B cell (primary cell): Measurements from ENCODE around the gene HLA-F. TPM values are rescaled to one million over a fixed set of nuclear protein-coding genes. Genes with fewer than 3 reads are reported as not detected.

Experiments used
- ATAC-seq: fragments of 200-7000 bp; cut with Tn5 transposase; one replicate; pipeline ENCODE4 v1.10.0; 2021; ENCODE audit warnings: low read depth, mild to moderate bottlenecking, moderate number of reproducible peaks, moderate library complexity
- CTCF ChIA-PET: fragments of 350-600 bp; sonication (Branson Sonifier 250); formaldehyde crosslinking; loops from one replicate; lab custom pipeline; 2021; ENCODE audit warnings: antibody characterized with exemption, inconsistent platforms; lab: Charles Lee
- POLR2A ChIA-PET: fragments of 350-600 bp; sonication (Branson Sonifier 250); formaldehyde crosslinking; loops from one replicate; lab custom pipeline; 2021; ENCODE audit warnings: antibody characterized with exemption; lab: Charles Lee
- DNase-seq: peaks from one replicate; pipeline ENCODE4 v3.0.0; 2013
- H2AFZ ChIP-seq: 2 replicates; pipeline ENCODE4 v1.6.1; 2012; ENCODE audit warnings: mild to moderate bottlenecking, low read depth, low read length; ENCODE audit not compliant: insufficient read depth, poor library complexity, severe bottlenecking
- H3K27ac ChIP-seq, 2 donors: 1 replicate in 1 of 2; 2 replicates in 1 of 2; pipeline ENCODE4 v1.5.1; 2012 to 2013; ENCODE audit warnings: low read length in 2 of 2, mild to moderate bottlenecking in 2 of 2, moderate library complexity in 1 of 2
- H3K27me3 ChIP-seq, 4 experiments: fragments of 200-600 bp in 1 of 4; sonication (generic) in 1 of 4; replicated peaks in 1 of 4; 1 replicate in 2 of 4; 2 replicates in 2 of 4; pipeline versions ENCODE4 v1.6.1 to v1.7.0; 2013 to 2016; ENCODE audit warnings: low read length in 3 of 4, mild to moderate bottlenecking in 2 of 4, mixed read lengths in 1 of 4, moderate library complexity in 1 of 4; ENCODE audit not compliant: insufficient read depth in 4 of 4, control insufficient read depth in 3 of 4; ENCODE audit errors: control extremely low read depth in 1 of 4
- H3K36me3 ChIP-seq, 2 experiments: replicated peaks in 1 of 2; 1 replicate in 1 of 2; 2 replicates in 1 of 2; pipeline versions ENCODE4 v1.6.1 to v1.7.1; 2013; ENCODE audit warnings: low read length in 1 of 2; ENCODE audit not compliant: insufficient read depth in 2 of 2, control insufficient read depth in 1 of 2; ENCODE audit errors: control extremely low read depth in 1 of 2, extremely low read depth in 1 of 2
- H3K4me1 ChIP-seq, 2 donors: fragments of 200-600 bp in 1 of 2; sonication (generic) in 1 of 2; 1 replicate in 1 of 2; 2 replicates in 1 of 2; pipeline versions ENCODE4 v1.5.1 to v1.6.1; 2013 to 2017; ENCODE audit warnings: low read length in 2 of 2; ENCODE audit not compliant: control insufficient read depth in 2 of 2, insufficient read depth in 2 of 2
- H3K4me2 ChIP-seq: replicated peaks from 2 replicates; pipeline ENCODE3; 2012; ENCODE audit warnings: mild to moderate bottlenecking, low read depth, low read length; ENCODE audit not compliant: poor library complexity, severe bottlenecking
- H3K4me3 ChIP-seq, 5 experiments: fragments of 200-600 bp in 1 of 5; sonication (generic) in 1 of 5; 1 replicate in 3 of 5; 2 replicates in 2 of 5; pipeline versions ENCODE4 v1.5.1 to v1.7.0; 2011 to 2016; ENCODE audit warnings: low read length in 4 of 5, mild to moderate bottlenecking in 4 of 5, low read depth in 2 of 5, control low read depth in 1 of 5, moderate library complexity in 1 of 5; ENCODE audit not compliant: insufficient read depth in 1 of 5; ENCODE audit errors: control extremely low read depth in 1 of 5, extremely low read depth in 1 of 5
- H3K79me2 ChIP-seq: fragments of 200-600 bp; sonication (generic); one replicate; pipeline ENCODE4 v1.6.0; 2016; ENCODE audit warnings: low read length; ENCODE audit not compliant: control insufficient read depth, insufficient read depth
- H3K9ac ChIP-seq: fragments of 200-600 bp; sonication (generic); 2 replicates; pipeline ENCODE4 v1.6.1; 2017; ENCODE audit warnings: mild to moderate bottlenecking, low read length, moderate library complexity
- H3K9me3 ChIP-seq, 3 donors: one replicate each; pipeline versions ENCODE4 v1.6.1 to v1.7.1; 2013; ENCODE audit warnings: low read length in 2 of 3; ENCODE audit not compliant: control insufficient read depth in 2 of 3, insufficient read depth in 1 of 3; ENCODE audit errors: control extremely low read depth in 1 of 3
- H4K20me1 ChIP-seq: 2 replicates; pipeline ENCODE4 v1.6.0; 2012; ENCODE audit warnings: mild to moderate bottlenecking, low read length; ENCODE audit not compliant: insufficient read depth, control insufficient read depth, poor library complexity, severe bottlenecking
- H3K27ac Mint-ChIP-seq: one replicate; pipeline ENCODE4 v1.8.0; 2021; ENCODE audit warnings: mixed read lengths
- H3K27me3 Mint-ChIP-seq: one replicate; pipeline ENCODE4 v1.8.0; 2021; ENCODE audit warnings: mixed read lengths
- H3K4me1 Mint-ChIP-seq: one replicate; pipeline ENCODE4 v1.8.0; 2021; ENCODE audit warnings: mixed read lengths
- H3K4me3 Mint-ChIP-seq: one replicate; pipeline ENCODE4 v1.8.0; 2021; ENCODE audit warnings: mixed read lengths
- H3K9me3 Mint-ChIP-seq: one replicate; pipeline ENCODE4 v1.8.0; 2022; ENCODE audit warnings: mixed read lengths; ENCODE audit not compliant: insufficient read depth
- CTCF ChIP-seq: fragments of 200-600 bp; IDR thresholded peaks from one replicate; pipeline ENCODE4 v1.8.0; 2022; ENCODE audit warnings: antibody characterized with exemption, mild to moderate bottlenecking
- EZH2 ChIP-seq: IDR thresholded peaks from 2 replicates; pipeline ENCODE4 v1.6.1; 2012; ENCODE audit warnings: borderline replicate concordance, low read depth, mild to moderate bottlenecking, moderate library complexity, low read length; ENCODE audit not compliant: insufficient read depth, poor library complexity, severe bottlenecking
- WGBS: methylation state at CpG from one replicate; pipeline ENCODE4 v1.1.5; 2013; ENCODE audit warnings: missing lambda C conversion rate; ENCODE audit not compliant: insufficient coverage; 5-methylcytosine and 5-hydroxymethylcytosine counted together
- intact Hi-C: fragments of 100-400 bp; cut with micrococcal nuclease; formaldehyde crosslinking; loops from one replicate; pipeline ENCODE4 v1.10.0; 2022
- polyA plus RNA-seq: library from polyadenylated mRNA; depleted of rRNA; stranded (reverse); fragments of >200 nt; gene quantifications from 2 replicates; pipeline ENCODE4 v1.2.3, GENCODE V29; 2012
- total RNA-seq, 2 donors: library from RNA; stranded (reverse); fragments of 120-200 nt in 1 of 2; gene quantifications; 1 replicate in 1 of 2; 2 replicates in 1 of 2; pipeline versions ENCODE4 v1.2.3 to v1.2.4, GENCODE V29; 2013 to 2022

Gene HLA-F
- total and polyA plus RNA-seq, 2 donors (not counting 1 experiment from before 2014, with no cell fraction given) = 895 to 1,409 TPM

- ATAC-seq = peak; percentile 85
These were observed 14.7 kb downstream of the HLA-F start for GRCh38 chr6:29737707-29738630.

More at GRCh38 chr6:29737707-29738630, 14.7 kb downstream of the HLA-F start:
- Histone ChIP-seq H3K4me2 (no peak overlapping the region), H3K9ac (no peak overlapping the region), H3K4me1 (peaks cover 0 to 5% of the 10 kb centered on the region in 2 donors), H2AFZ (no peak overlapping the region), H3K27ac (no peak overlapping the region), H3K27me3 (no peaks in the 10 kb centered on the region), H3K9me3 (no peaks in the 10 kb centered on the region), H3K79me2 (no peaks in the 10 kb centered on the region), H3K4me3 (no peak overlapping the region), H4K20me1 (no peaks in the 10 kb centered on the region), H3K36me3 (no peaks in the 10 kb centered on the region)
- ChIA-PET POLR2A (interaction anchor here (1.0 to 1.4 kb wide), 2 partner anchors 14 to 15 kb away, joined by 3 to 7 read pairs; partner anchors contain the start of gene HLA-F), CTCF (interaction anchor here (0.6 to 7.6 kb wide), 26 partner anchors 11 to 395 kb away, joined by 3 to 179 read pairs (median 5); no protein-coding TSS in a partner anchor)
- WGBS = 66% methylated on average over 4 of the region's 9 CpGs
- Mint-ChIP-seq H3K9me3 (no peaks in the 10 kb centered on the region), H3K4me1 (peaks cover 12% of the 10 kb centered on the region), H3K27ac (no peak overlapping the region), H3K27me3 (no peaks in the 10 kb centered on the region), H3K4me3 (no peak overlapping the region)
- peak; percentile 82 for DNase-seq
- TF ChIP-seq EZH2 = no peak
- peak; percentile 82 for TF ChIP-seq CTCF
- intact Hi-C loops = loop anchor here (1.0 kb wide), 1 partner anchor 15 kb away; no protein-coding TSS in a partner anchor
